HG03442 (cell line): ENCODE data around the gene CWF19L2.
"Not testable (repeated sequence)": the region's sequence is repeated elsewhere in the genome, so short reads cannot be mapped to it uniquely, and the experiment has no call there.

Experiments used
- ATAC-seq: cut with Tn5 transposase; IDR thresholded peaks from one replicate; pipeline ENCODE4 v1.9.1; 2021; ENCODE audit warnings: mild to moderate bottlenecking, moderate library complexity; ENCODE audit not compliant: unreplicated experiment

CWF19L2 gene

DNA sequence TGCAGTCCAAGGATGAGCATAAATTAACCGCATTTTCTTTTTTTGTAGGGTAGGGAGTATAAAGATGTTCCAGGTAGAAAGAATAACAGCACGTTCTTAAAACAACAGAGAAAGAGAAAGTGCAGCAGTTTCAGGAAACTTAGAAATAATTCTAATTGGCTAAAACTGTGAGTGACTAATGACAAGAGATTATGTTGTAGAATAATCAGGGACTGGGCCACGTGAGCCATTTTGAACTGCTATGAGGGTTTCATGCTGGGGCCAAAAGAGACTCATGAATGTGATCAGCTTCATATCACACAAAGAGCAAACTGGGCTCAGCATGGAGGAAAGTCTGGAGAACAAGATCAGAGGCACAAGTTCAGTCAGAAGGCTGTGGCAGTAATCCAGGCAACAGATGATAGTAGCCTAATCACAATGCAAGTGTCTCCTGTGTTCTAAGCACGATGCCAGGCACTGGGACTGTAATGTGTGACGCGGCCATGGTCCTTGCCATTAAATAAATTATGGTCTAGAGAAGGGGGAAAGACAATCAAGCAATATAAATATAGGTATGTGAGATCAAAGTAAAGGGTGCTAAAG lies 17.9 kb downstream of the CWF19L2 start:
- no peak for ATAC-seq

DNA sequence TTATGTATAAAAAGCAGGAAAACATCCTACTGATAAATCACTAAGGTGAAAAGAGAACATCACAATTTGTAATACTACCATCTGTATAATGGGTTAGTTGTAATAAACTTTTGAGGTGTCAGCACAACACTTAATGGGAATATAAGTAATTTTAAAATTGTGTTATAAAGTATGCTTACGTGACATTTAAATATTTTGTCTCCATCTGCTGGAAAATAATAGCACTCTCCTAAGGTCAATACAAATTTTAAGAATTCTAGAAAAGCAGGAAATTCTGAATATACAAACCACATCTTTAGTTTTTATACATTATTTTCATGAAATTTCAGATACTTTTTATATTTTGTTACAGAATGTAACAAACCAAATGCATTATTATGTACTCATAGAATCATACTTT lies 19.5 kb downstream of the CWF19L2 start:
- no peak for ATAC-seq

DNA sequence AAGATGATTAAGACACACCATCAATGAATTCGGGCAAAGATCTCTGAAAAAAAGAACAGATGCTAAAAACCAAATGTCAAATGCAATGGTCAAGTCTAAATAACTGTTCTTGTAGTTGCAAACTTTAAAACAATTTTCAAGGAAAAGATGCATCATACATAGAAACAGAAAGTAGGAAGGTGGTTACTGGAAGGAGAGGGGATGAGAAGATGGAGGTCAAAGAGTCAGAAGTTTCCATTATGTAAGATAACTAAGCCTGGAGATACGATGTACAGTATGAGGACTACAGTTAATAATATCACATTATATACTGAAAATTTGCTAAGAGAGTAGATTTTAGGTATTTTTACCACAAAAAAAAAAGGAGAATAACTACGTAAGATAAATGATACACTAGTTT lies 27.1 kb downstream of the CWF19L2 start:
- no peak for ATAC-seq

DNA sequence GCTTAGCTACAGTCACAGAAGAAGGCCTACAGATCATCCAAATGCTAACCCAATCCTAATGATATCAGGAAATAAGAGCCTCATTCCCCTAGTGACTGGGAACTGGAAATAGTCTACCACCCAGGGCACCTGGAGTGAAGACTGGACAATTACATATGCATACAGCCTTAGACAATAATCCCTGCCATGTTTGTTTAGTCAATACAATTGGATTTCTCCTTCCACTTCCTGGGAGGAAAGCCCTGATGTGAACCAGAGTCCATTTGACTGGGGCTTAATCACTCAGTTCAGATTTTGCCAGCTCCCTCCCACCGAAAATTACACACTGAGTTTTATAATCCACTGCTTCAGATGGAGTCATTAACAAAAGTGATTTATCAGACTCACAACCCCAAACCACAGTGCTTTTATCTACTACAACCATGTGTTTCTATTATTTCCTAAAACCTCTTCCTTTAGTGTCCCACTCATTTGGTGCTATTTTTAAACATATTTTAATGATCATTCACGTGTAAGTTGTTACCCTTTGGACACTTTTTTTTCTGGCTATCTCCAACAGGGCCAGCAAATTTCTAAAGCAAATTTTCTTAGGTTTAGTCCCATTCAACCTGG lies 29.9 kb downstream of the CWF19L2 start:
- ATAC-seq: no peak

DNA sequence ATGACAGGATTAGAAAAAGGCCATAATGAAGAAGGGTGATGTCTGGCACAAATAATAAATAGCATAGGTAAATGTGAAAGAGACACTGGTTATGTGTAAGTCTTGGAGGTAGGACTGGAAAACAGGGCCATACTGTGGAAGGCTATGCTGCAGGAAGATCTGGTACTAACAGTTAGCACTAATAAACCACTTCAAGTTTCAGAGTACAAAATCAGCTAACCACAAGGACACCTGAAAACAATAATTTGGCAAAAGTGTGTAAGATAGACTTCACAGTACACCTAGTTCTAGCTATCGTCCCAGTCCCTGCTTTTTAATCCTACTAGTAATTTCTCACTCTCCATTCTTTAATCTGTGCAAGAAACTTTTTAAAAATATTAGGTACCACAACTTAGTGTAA lies 44.3 kb downstream of the CWF19L2 start:
- no peak for ATAC-seq

DNA sequence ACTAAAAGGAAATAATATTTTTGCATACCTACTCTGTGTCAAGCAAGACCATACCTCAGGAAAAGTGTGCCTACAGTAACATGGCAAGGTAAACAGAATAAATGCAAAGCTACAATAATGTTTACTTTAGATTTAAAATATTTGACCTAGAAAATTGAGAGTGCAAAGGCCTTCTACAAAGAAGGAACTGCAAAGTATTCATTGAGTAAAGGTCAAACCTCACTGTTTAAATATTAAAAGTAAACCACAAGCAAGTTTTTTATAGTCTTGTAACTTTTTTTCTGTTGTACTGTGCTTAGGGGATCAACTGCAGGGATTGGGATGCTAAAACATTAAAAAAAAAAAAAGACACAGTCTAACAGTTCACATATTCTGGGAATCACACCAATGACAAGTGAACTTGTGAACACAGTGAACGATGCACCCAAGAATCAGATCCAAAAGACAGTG lies 48.8 kb downstream of the CWF19L2 start:
- ATAC-seq: no peak

DNA sequence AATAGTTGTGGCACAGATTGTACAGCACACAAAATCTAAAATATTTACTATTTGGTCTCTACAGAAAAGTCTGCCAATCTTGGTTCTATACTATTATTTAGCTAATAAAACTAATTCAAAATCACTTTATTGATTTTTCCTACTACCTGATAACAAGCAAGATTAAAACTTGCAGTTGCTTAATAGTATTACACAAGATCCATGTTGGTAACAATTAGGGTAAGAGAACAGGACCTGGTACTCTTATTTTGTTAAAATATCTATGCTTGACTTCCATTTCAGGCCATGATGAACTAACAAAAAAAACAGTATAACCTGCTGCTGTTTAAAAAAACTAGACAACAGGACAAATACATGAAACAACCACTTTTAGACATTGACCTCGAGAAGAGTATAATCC lies 52.4 kb downstream of the CWF19L2 start:
- ATAC-seq: no peak

DNA sequence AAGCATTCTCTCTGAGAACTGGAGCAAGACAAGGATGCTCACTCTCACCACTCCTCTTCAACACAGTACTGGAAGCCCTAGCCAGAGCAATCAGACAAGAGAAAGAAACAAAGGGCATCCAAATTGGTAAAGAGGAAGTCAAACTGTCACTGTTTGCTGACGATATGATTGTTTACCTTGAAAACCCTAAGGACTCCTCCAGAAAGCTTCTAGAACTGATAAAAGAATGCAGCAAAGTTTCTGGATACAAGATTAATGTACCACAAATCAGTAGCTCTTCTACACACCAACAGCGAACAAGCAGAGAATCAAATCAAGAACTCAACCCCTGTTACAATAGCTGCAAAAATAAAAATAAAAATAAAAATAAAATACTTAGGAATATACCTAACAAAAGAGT lies 56.5 kb downstream of the CWF19L2 start:
- ATAC-seq: not testable (repeated sequence)

DNA sequence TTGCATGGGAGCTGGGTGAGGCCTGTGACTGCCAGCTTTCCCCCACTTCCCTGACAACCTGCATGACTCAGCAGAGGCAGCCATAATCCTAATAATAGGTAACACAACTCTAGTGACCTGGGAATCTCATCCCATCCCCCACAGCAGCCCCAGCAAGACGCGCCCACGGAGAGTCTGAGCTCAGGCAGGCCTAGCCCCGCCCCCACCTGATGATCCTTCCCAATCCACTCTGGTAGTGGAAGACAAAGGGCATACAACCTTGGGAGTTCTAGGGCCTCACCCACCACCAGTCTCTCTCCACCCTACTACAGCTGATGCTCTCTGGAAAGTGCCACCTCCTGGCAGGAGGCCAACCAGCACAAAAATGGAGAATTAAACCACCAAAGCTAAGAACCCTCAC lies 60.3 kb downstream of the CWF19L2 start:
- no peak for ATAC-seq

DNA sequence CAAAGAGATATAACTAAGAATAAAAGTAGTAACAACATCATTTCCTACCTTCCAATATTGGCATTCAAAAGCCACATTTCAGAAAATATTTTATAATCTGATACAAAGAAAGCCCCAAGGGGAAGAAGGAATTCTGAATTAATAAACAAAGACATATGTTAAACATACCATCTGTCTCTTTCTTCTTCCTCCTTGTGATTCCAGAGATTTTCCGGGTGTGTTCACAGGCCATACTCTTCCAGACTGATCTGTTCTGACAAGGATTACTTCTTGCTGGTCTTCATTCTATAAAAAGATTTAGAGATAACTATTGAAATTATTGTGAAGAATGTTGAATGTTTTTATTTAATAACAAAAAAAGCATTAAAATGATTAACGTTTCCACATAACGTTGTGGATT lies 65.0 kb downstream of the CWF19L2 start:
- ATAC-seq: no peak

DNA sequence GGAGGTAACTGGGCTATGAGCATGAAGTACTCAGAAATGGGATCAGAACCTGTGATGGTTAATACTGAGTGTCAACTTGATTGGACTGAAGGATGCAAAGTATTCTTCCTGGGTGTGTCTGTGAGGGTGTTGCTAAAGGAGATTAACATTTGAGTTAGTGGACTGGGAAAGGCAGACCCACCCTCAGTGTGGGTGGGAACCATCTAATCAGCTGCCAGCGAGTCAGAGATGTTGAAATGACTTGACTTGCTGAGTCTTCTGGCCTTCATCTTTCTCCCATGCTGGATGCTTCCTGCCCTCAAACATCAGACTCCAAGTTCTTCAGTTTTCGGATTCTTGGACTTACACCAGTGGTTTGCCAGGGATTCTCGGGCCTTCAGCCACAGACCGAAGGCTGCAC lies 66.9 kb downstream of the CWF19L2 start:
- not testable (repeated sequence) for ATAC-seq

DNA sequence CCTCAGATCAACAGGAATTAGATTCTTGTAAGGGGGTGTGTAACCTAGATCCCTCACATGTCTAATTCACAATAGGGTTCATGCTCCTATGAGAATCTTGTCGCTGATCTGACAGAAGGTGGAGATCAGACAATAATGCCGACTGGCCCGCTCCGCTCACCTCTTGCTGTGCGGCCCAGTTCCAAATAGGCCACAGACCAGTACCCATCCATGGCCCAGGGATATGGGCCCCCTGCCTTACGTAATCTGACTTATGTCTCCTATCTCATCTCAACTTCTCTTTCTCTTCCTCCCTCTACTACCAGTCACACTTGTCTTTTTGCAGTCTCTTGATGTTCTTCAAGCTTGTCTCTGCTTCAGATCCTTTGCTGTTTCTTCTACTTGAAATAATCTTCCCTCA lies 70.0 kb downstream of the CWF19L2 start:
- no peak for ATAC-seq

DNA sequence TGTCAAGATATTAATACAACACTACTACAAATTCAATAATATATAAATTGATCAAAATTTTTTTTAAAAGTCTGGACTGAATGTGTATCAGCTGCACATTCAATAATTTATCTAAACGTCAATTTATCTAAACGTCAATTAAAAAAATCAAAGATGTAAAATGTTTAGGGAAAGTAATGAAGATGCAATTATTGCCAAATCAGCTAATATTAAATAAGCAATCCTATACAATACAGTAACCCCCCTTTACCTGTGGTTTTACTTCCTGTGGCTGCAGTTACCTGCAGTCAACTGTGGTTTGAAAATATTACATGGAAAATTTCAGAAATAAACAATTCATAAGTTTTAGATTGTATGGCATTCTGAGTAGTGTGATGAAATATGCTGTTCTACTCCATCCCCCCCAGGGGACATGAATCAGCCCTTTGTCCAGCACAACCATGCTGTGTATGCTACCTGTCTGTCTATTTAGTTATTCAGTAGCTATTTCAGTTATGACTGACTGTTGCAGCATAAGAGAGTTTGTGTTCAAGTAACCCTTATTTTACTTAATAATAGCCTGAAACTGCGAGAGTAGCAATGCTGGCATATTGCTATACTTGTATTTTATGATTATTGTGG lies 72.2 kb downstream of the CWF19L2 start:
- ATAC-seq: no peak

DNA sequence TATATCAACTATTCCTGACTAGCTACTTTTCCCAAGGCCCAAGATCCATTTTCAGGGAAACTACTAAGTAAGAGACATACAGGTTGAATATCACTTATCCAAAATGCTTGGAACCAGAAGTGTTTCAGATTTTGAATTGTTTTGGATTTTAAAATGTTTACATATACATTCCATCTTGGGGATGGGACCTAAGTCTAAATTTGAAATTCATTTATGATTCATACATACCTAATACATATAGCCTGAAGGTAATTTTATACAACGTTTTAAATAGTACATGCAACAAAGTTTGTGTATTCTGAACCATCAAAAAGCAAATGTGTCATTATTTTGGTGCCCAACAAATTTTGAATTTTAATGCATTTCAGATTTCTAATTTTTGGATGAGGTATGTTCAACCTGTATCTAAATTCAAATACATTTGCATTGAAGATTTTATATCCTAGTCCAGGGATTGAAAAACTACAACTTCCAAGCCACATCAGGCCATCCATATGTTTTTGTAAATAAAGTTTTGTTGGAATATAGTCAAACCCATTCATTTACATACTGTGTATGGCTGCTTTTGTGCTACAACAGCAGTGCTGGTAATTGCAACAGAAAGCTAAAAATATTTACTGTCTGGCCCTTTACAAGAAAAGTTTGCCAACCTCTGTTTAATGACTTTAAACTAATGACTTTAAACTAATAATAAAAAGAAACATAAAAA lies 73.3 kb downstream of the CWF19L2 start:
- no peak for ATAC-seq

DNA sequence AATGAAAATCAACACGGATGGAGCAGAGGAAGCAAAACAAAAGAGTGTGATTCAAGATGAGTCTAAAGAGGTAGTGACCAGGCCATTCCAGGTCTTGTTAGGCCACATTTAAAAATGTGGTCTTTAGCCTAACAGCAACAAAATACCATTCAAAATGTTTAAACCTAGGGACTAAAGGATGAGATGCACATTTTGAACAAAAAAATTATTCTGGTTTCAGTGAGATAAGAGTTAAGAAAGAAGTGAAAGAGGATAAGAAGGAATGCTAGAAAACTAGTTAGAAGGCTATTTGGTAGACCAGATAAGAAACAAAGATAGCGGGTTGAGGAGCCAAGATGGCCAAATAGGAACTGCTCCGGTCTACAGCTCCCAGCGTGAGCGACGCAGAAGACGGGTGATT lies 85.2 kb downstream of the CWF19L2 start:
- ATAC-seq: no peak

DNA sequence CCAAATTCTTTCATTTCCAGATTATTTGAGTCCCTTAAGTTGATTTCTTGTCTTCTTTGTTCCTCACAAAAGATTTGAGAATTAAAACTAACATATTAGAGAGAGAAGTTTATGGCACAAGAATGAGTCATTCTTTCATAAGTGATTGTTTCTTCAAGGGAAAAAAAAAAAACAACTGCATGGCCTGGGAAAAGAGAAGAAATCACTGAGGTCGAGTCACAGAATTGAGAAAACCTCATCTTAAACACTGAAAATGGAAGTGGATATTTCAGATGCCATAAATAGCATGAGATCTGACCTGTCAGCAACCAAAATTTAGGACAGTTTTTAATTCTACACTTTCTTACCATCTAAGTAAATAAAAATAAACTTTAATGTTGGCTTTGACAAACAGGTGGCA lies 87.2 kb downstream of the CWF19L2 start:
- ATAC-seq: no peak

DNA sequence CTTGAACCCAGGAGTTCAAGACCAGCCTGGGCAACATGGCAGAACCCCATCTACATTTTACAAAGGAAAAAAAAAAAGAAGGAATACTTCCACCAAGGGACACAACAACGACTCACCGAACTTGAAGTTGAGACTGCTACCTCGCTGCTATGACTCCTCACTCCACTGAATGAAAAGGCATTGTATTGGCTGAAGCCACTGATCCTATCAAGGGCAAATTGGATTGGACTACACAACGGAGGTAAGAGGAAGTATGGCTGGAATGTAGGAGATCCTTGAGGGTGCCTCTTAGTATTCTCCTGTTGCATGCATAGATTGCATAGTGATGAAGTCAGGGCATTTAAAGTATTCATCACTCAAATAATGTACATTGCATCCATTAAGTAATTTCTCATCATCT lies 97.9 kb downstream of the CWF19L2 start:
- ATAC-seq: no peak

DNA sequence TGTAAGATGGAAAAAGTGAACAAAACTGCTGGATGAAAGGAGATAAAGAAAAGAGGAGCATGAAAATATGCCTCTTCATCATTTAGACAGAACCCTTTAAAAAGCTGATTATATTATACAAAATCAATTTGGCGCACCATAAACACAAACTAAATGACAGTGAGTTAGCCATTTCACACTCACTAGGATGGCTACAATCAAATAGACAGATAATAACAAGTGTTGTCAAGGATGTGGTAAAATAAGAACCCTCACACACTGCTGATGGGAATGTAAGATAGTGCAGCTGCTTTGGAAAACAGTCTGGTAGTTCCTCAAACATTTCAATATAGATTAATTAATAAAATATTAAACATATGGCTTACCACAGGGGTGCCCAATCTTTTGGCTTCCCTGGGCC lies 99.7 kb downstream of the CWF19L2 start:
- ATAC-seq: no peak

DNA sequence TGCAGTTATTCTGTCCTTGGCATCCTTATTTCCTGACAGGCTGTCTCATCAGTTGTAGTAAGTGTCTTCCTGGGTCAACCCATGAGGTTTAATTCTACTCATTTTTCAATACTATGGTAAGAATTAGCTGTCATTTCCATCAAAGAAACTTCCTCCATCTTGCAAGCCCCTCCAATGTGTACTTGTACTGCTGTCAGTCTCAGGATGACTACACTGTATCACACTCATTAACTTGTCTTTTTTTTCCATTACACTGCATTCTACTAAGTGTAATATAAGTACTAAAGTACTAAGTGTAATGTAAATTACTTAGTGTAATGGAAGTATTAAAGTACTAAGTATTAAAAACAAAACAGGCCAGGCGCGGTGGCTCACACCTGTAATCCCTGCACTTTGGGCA lies 102.8 kb downstream of the CWF19L2 start:
- no peak for ATAC-seq

DNA sequence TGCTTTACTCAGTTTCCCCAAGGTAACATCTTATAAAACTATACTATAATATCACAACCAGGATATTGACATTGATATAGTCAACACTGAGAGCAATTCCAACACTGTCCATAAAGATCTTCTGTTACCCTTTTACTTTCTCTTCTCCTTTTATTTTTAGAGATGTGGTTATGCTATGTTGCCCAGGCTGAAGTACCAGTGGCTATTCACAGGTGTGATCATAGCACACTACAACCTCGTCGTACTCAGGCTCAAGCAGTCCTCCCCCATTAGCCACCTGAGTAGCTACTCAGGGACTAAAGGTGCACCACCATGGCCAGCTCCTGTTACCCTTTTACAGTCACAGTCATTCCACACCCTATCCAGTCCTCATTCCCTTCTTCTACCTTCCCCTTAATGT lies 119.7 kb downstream of the CWF19L2 start:
- peak; percentile 77 for ATAC-seq

DNA sequence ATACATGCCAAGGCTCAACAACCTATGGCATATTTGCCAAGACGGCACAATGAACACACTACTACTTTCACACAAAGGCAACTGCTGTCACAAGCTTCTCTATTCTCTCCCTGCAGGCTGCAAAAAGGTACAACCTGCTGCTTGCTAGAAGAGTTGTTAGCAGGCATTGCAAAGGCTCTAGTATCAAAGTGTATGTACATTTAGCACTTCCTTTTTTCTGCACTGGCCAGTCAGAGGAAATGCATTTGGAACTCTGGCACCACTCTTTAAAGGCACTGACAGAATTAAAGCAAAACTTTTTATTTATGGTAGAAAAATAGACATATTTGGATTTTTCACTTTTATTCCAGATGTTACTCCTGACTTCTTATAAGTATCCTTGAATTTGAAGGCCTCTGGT lies 125.9 kb downstream of the CWF19L2 start:
- no peak for ATAC-seq

DNA sequence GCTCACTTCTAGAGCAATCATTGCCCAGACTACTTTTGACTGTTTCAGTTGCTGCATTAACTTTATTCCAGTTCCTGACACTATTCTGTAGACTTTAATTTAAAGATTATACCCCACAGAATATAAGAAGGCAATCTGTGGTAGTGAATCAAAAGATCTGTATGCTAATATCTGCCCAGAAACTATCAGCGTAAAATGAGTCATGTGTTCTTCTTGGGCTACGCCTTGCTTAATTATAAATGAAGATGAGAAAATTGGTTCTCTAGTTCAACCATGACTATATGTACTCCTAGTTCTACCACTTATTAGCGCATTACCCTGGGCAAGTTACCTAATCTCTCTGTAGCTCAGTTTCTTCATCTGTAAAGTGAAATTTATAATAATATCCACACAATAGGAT lies 128.5 kb downstream of the CWF19L2 start:
- no peak for ATAC-seq
